Endodermal cell (in vitro differentiated cells): Measurements from ENCODE around the gene C17orf100. TPM values are rescaled to one million over a fixed set of nuclear protein-coding genes. Genes with fewer than 3 reads are reported as not detected.

Source experiments
- DNase-seq: peaks from one replicate; pipeline ENCODE4 v3.0.0-alpha.2; 2017
- H3K27ac ChIP-seq: 2 replicates; pipeline ENCODE4 v1.5.1; 2013; ENCODE audit warnings: mild to moderate bottlenecking, low read depth, low read length, moderate library complexity
- H3K27me3 ChIP-seq: 2 replicates; pipeline ENCODE4 v1.6.1; 2013; ENCODE audit warnings: mild to moderate bottlenecking, low read length, moderate library complexity; ENCODE audit not compliant: insufficient read depth, control insufficient read depth, poor library complexity, severe bottlenecking
- H3K36me3 ChIP-seq: 2 replicates; pipeline ENCODE4 v1.7.0; 2013; ENCODE audit warnings: mild to moderate bottlenecking, low read length, moderate library complexity; ENCODE audit not compliant: control insufficient read depth, insufficient read depth
- H3K4me1 ChIP-seq: one replicate; pipeline ENCODE4 v1.7.0; 2013; ENCODE audit warnings: low read length; ENCODE audit not compliant: control insufficient read depth, insufficient read depth
- H3K4me3 ChIP-seq: 2 replicates; pipeline ENCODE4 v1.5.1; 2013; ENCODE audit warnings: mild to moderate bottlenecking, low read length, moderate library complexity
- H3K9ac ChIP-seq: 2 replicates; pipeline ENCODE4 v1.6.1; 2013; ENCODE audit warnings: mild to moderate bottlenecking, low read length, moderate library complexity; ENCODE audit not compliant: poor library complexity, severe bottlenecking; ENCODE audit errors: extremely low read depth
- H3K9me3 ChIP-seq: 2 replicates; pipeline ENCODE4 v1.6.1; 2013; ENCODE audit warnings: mild to moderate bottlenecking, low read length, moderate library complexity; ENCODE audit not compliant: control insufficient read depth
- H3K27ac Mint-ChIP-seq: 2 replicates; pipeline ENCODE4 v1.8.0; 2020; ENCODE audit warnings: mixed read lengths
- H3K27me3 Mint-ChIP-seq: 2 replicates; pipeline ENCODE4 v1.8.0; 2021; ENCODE audit warnings: mild to moderate bottlenecking, mixed read lengths; ENCODE audit not compliant: insufficient read depth
- H3K36me3 Mint-ChIP-seq: 2 replicates; pipeline ENCODE4 v1.8.0; 2020; ENCODE audit warnings: low read depth, mixed read lengths
- H3K4me1 Mint-ChIP-seq: 2 replicates; pipeline ENCODE4 v1.8.0; 2020; ENCODE audit warnings: mixed read lengths
- H3K4me3 Mint-ChIP-seq: 2 replicates; pipeline ENCODE4 v1.8.0; 2020; ENCODE audit warnings: mild to moderate bottlenecking, moderate library complexity, mixed read lengths
- H3K9me3 Mint-ChIP-seq: 2 replicates; pipeline ENCODE4 v1.8.0; 2020; ENCODE audit warnings: mild to moderate bottlenecking, mixed read lengths
- CTCF ChIP-seq: fragments of 200-600 bp; sonication (generic); conservative IDR thresholded peaks from 2 replicates; pipeline ENCODE4 v1.5.0; 2021; ENCODE audit warnings: antibody characterized with exemption, mild to moderate bottlenecking
- WGBS, 2 experiments: methylation state at CpG; one replicate each; pipeline versions ENCODE4 v1.1.5 to v1.1.7; 2013; ENCODE audit warnings: missing lambda C conversion rate in 2 of 2, mixed read lengths in 1 of 2; ENCODE audit not compliant: insufficient coverage in 1 of 2, insufficient read length in 1 of 2; 5-methylcytosine and 5-hydroxymethylcytosine counted together
- total RNA-seq, 2 donors: library from RNA; stranded (reverse); fragmentation: NEBNext Ultra II Directional in 1 of 2; extraction: Animal tissue kit (Norgen Biotek cat#: 25700) in 1 of 2; gene quantifications; 2 replicates in 1 of 2; 3 replicates in 1 of 2; pipeline ENCODE4 v1.2.1, GENCODE V29; 2021

Gene C17orf100
- total RNA-seq, 2 donors from 2014 or later: 2.7 to 3.0 TPM

GRCh38 chr17:6695565-6695964 is 44.0 kb downstream of the C17orf100 start:
- no peak overlapping the region for H3K4me3 Mint-ChIP-seq
- peaks cover 28% of the 10 kb centered on the region for H3K27me3 Mint-ChIP-seq
- DNase-seq: no peak
- H3K27ac Mint-ChIP-seq: no peak overlapping the region
- WGBS, 2 experiments: 90 to 100% methylated on average over 5 to 13 of the region's 13 CpGs
- Histone ChIP-seq H3K9me3 (no peaks in the 10 kb centered on the region), H3K4me3 (no peak overlapping the region), H3K9ac (no peak overlapping the region), H3K27ac (no peak overlapping the region), H3K4me1 (no peaks in the 10 kb centered on the region), H3K36me3 (no peaks in the 10 kb centered on the region), H3K27me3 (peaks cover 12% of the 10 kb centered on the region)
- H3K4me1 Mint-ChIP-seq: peaks cover 1% of the 10 kb centered on the region
- no peak for TF ChIP-seq CTCF
- H3K9me3 Mint-ChIP-seq: no peaks in the 10 kb centered on the region
- no peaks in the 10 kb centered on the region for H3K36me3 Mint-ChIP-seq

- H3K27me3 ChIP-seq: peaks cover 8% of the 10 kb centered on the region
- no peak overlapping the region for H3K4me3 ChIP-seq
- no peak overlapping the region for H3K4me3 Mint-ChIP-seq
- no peak overlapping the region for H3K9ac ChIP-seq
- peaks cover 17% of the 10 kb centered on the region for H3K27me3 Mint-ChIP-seq
- TF ChIP-seq CTCF: no peak
- H3K9me3 ChIP-seq: no peaks in the 10 kb centered on the region
- peaks cover 3% of the 10 kb centered on the region for H3K4me1 Mint-ChIP-seq
- WGBS, 2 experiments: 81 to 90% methylated on average over 5 of the region's 5 CpGs
- peak; percentile 35 for DNase-seq
- no peaks in the 10 kb centered on the region for H3K4me1 ChIP-seq
- no peaks in the 10 kb centered on the region for H3K36me3 Mint-ChIP-seq
- no peak overlapping the region for H3K27ac ChIP-seq
- H3K36me3 ChIP-seq: no peaks in the 10 kb centered on the region
- H3K27ac Mint-ChIP-seq: no peak overlapping the region
- no peaks in the 10 kb centered on the region for H3K9me3 Mint-ChIP-seq
Measured at GRCh38 chr17:6696906-6697305, 45.3 kb downstream of the C17orf100 start.

- H3K9ac ChIP-seq: no peak overlapping the region
- Mint-ChIP-seq H3K9me3 (no peaks in the 10 kb centered on the region), H3K36me3 (no peaks in the 10 kb centered on the region), H3K4me1 (peaks cover 3% of the 10 kb centered on the region), H3K27ac (no peak overlapping the region), H3K4me3 (no peak overlapping the region), H3K27me3 (peaks cover 15% of the 10 kb centered on the region)
- DNase-seq: no peak
- no peaks in the 10 kb centered on the region for H3K36me3 ChIP-seq
- H3K27ac ChIP-seq: no peak overlapping the region
- 91 to 94% methylated on average over 11 of the region's 11 CpGs for WGBS, 2 experiments
- no peaks in the 10 kb centered on the region for H3K27me3 ChIP-seq
- TF ChIP-seq CTCF: no peak
- no peaks in the 10 kb centered on the region for H3K9me3 ChIP-seq
- no peak overlapping the region for H3K4me3 ChIP-seq
- no peaks in the 10 kb centered on the region for H3K4me1 ChIP-seq
Measured at GRCh38 chr17:6698004-6698403, 46.4 kb downstream of the C17orf100 start.
